Spleen (tissue), 11 donors: Measurements from ENCODE around the gene PPP1R3F. TPM values are rescaled to one million over a fixed set of nuclear protein-coding genes. Genes with fewer than 3 reads are reported as not detected.

Experiments
- DNase-seq: peaks from one replicate; pipeline ENCODE4 v3.0.0-alpha.2; 2020
- H3K27ac ChIP-seq, 8 donors: fragments of 200-600 bp; sonication (generic) in 7 of 8; 1 replicate in 4 of 8; 2 replicates in 4 of 8; pipeline versions ENCODE4 v1.5.0 to v1.8.0; 2016 to 2021; ENCODE audit warnings: inconsistent platforms in 4 of 8, mild to moderate bottlenecking in 4 of 8, moderate library complexity in 1 of 8
- H3K27me3 ChIP-seq, 7 donors: fragments of 200-600 bp; sonication (generic) in 6 of 7; replicated peaks in 1 of 7; 1 replicate in 4 of 7; 2 replicates in 3 of 7; pipeline versions ENCODE4 v1.5.0 to v1.8.0; 2016 to 2021; ENCODE audit warnings: inconsistent platforms in 3 of 7, mild to moderate bottlenecking in 1 of 7
- H3K36me3 ChIP-seq, 6 donors: fragments of 200-600 bp; sonication (generic) in 5 of 6; 1 replicate in 4 of 6; 2 replicates in 2 of 6; pipeline versions ENCODE4 v1.5.0 to v1.8.0; 2016 to 2021; ENCODE audit warnings: inconsistent platforms in 2 of 6
- H3K4me1 ChIP-seq, 6 donors: fragments of 200-600 bp; sonication (generic) in 5 of 6; 1 replicate in 3 of 6; 2 replicates in 3 of 6; pipeline versions ENCODE4 v1.5.0 to v1.8.0; 2016 to 2021; ENCODE audit warnings: inconsistent platforms in 3 of 6
- H3K4me3 ChIP-seq, 8 donors: fragments of 200-600 bp; sonication (generic) in 7 of 8; 1 replicate in 4 of 8; 2 replicates in 4 of 8; pipeline versions ENCODE4 v1.5.0 to v1.8.0; 2016 to 2021; ENCODE audit warnings: inconsistent platforms in 4 of 8, mild to moderate bottlenecking in 4 of 8, moderate library complexity in 2 of 8
- H3K9me3 ChIP-seq, 8 donors: fragments of 200-600 bp; sonication (generic) in 7 of 8; 1 replicate in 4 of 8; 2 replicates in 4 of 8; pipeline versions ENCODE4 v1.5.0 to v1.8.0; 2016 to 2021; ENCODE audit warnings: inconsistent platforms in 4 of 8
- CTCF ChIP-seq, 11 experiments: fragments of 200-600 bp in 7 of 11; fragments of 450-650 bp in 4 of 11; sonication (generic) in 4 of 11; IDR thresholded peaks in 8 of 11; conservative IDR thresholded peaks in 3 of 11; 1 replicate in 7 of 11; 2 replicates in 4 of 11; pipeline versions ENCODE4 v1.4.0 to v1.8.0; 2016 to 2021; ENCODE audit warnings: antibody characterized with exemption in 11 of 11, inconsistent platforms in 4 of 11, mild to moderate bottlenecking in 1 of 11
- POLR2A ChIP-seq, 3 donors: fragments of 450-650 bp; IDR thresholded peaks; one replicate each; pipeline ENCODE4 v1.5.1; 2017; ENCODE audit warnings: antibody characterized with exemption in 3 of 3, mild to moderate bottlenecking in 1 of 3
- POLR2AphosphoS5 ChIP-seq, 3 donors: sonication (generic); formaldehyde crosslinking; IDR thresholded peaks; one replicate each; pipeline ENCODE4 v1.5.1; 2017; ENCODE audit warnings: antibody characterized with exemption in 3 of 3
- WGBS, 5 donors: extraction: QIAGEN DNeasy Blood & Tissue Kit in 3 of 5; methylation state at CpG; one replicate each; pipeline versions ENCODE4 v1.1.5 to v1.1.7; 2013 to 2018; 5-methylcytosine and 5-hydroxymethylcytosine counted together
- intact Hi-C: fragments of 100-400 bp; cut with DNase I; formaldehyde crosslinking; loops from one replicate; pipeline ENCODE4 v1.15.0; 2023; ENCODE audit warnings: low total_unique reads
- polyA plus RNA-seq, 3 donors: library from polyadenylated mRNA; stranded (reverse); fragments of 200-250 nt; gene quantifications; one replicate each; pipeline ENCODE4 v1.2.1, GENCODE V29; 2013
- total RNA-seq, 7 donors: library from RNA; depleted of rRNA in 3 of 7; stranded (reverse); fragments of >200 nt in 3 of 7; fragmentation: NEBNext Ultra II Directional in 4 of 7; extraction: Animal tissue kit (Norgen Biotek cat#: 25700) in 4 of 7; gene quantifications; one replicate each; pipeline versions ENCODE4 v1.1.0 to v1.2.1, GENCODE V29; 2016 to 2021
- donor health status: healthy with polysubstance abuse.
- donor health status: DM: no; HTN: no; CAD: no; lungs with moderate emphysema.
- donor health status: DM: no; HTN: no; CAD: no.
- donor health status: Bipolar disorder and iron deficiency.
- donor health status: healthy.
- donor health status: DM: no; HTN: no; CAD: no.
- donor health status: DM: yes; HTN: yes; CAD: no.

PPP1R3F gene
- total and polyA plus RNA-seq, 10 donors, result 2.2 to 8.9 (median 5.6) TPM

- Histone ChIP-seq H3K27ac (peak overlapping the region in 5 of 8 donors; percentile 55 to 98 (median 95)), H3K9me3 (no peaks in the 10 kb centered on the region), H3K27me3 (no peaks in the 10 kb centered on the region), H3K36me3 (no peaks in the 10 kb centered on the region), H3K4me1 (peaks cover 9 to 65% (median 41%) of the 10 kb centered on the region in 6 donors), H3K4me3 (peak overlapping the region in 1 of 8 donors; percentile 84)
- TF ChIP-seq POLR2AphosphoS5 (IDR thresholded peaks at IDR 0.05) (peak in 1 of 3 donors; percentile 40), POLR2A (IDR thresholded peaks at IDR 0.05) (no peak)
- intact Hi-C loops, result no loop called here
- 17 to 53% (median 48%) methylated on average over 1 to 6 of the region's 6 CpGs for WGBS, 5 donors
- peak; percentile 54 for DNase-seq
Observed at GRCh38 chrX:49272421-49272820, 2.8 kb downstream of the PPP1R3F start.

- WGBS, 5 donors, result 58 to 75% (median 62%) methylated on average over 8 of the region's 8 CpGs
- no peaks in the 10 kb centered on the region for H3K36me3 ChIP-seq
- peak; percentile 47 for DNase-seq
- H3K4me1 ChIP-seq, result peaks cover 9 to 65% (median 40%) of the 10 kb centered on the region in 6 donors
- H3K27ac ChIP-seq, result peak overlapping the region in 5 of 8 donors; percentile 14 to 98 (median 95)
- intact Hi-C loops, result no loop called here
- TF ChIP-seq POLR2AphosphoS5 (IDR thresholded peaks at IDR 0.05), result no peak
- TF ChIP-seq CTCF (IDR thresholded peaks at IDR 0.05 in 8 of 11, conservative IDR thresholded peaks at IDR 0.05 in 3 of 11), result no peak
- no peak for TF ChIP-seq POLR2A (IDR thresholded peaks at IDR 0.05)
- H3K4me3 ChIP-seq, result peak overlapping the region in 1 of 8 donors; percentile 84
- H3K27me3 ChIP-seq, result no peaks in the 10 kb centered on the region
- no peaks in the 10 kb centered on the region for H3K9me3 ChIP-seq
Observed at GRCh38 chrX:49273181-49273727, 3.7 kb downstream of the PPP1R3F start.

GRCh38 chrX:49276207-49276606 lies 6.6 kb downstream of the PPP1R3F start:
- intact Hi-C loops, result no loop called here

GRCh38 chrX:49276671-49277534 lies 7.3 kb downstream of the PPP1R3F start:
- Histone ChIP-seq H3K36me3 (no peaks in the 10 kb centered on the region), H3K4me3 (no peak overlapping the region), H3K9me3 (no peaks in the 10 kb centered on the region), H3K27me3 (no peaks in the 10 kb centered on the region), H3K4me1 (peaks cover 6 to 43% (median 21%) of the 10 kb centered on the region in 6 donors), H3K27ac (peak overlapping the region in 1 of 8 donors; percentile 36)
- 68 to 88% (median 75%) methylated on average over 15 to 19 of the region's 19 CpGs for WGBS, 5 donors
- peak; percentile 43 for DNase-seq
- peak in 1 of 3 donors; percentile 8 for TF ChIP-seq POLR2AphosphoS5 (IDR thresholded peaks at IDR 0.05)
- no peak for TF ChIP-seq CTCF (IDR thresholded peaks at IDR 0.05 in 8 of 11, conservative IDR thresholded peaks at IDR 0.05 in 3 of 11)
- intact Hi-C loops, result no loop called here

More at GRCh38 chrX:49276207-49276606, 6.6 kb downstream of the PPP1R3F start:
- Histone ChIP-seq H3K36me3 (no peaks in the 10 kb centered on the region), H3K27ac (no peak overlapping the region), H3K4me1 (peaks cover 9 to 49% (median 28%) of the 10 kb centered on the region in 6 donors), H3K27me3 (no peaks in the 10 kb centered on the region), H3K9me3 (no peaks in the 10 kb centered on the region), H3K4me3 (no peak overlapping the region)
- WGBS, 5 donors, result 59 to 79% (median 71%) methylated on average over 1 of the region's 1 CpG
- no peak for DNase-seq
- no peak for TF ChIP-seq CTCF (IDR thresholded peaks at IDR 0.05 in 8 of 11, conservative IDR thresholded peaks at IDR 0.05 in 3 of 11)
- TF ChIP-seq POLR2A (IDR thresholded peaks at IDR 0.05), result no peak
- TF ChIP-seq POLR2AphosphoS5 (IDR thresholded peaks at IDR 0.05), result no peak
